GM13976 (cell line): ENCODE data around the gene TOR4A.

Experiments
- DNase-seq: peaks from one replicate; pipeline ENCODE4 v3.0.0; 2012; ENCODE audit warnings: low spot score
- in situ Hi-C: fragments of 300-500 bp; cut with MboI; formaldehyde crosslinking; loops from one replicate; pipeline ENCODE4 v1.12.0; 2022; ENCODE audit warnings: low sequenced_read_pairs, mixed read lengths, inconsistent platforms; ENCODE audit not compliant: unreplicated experiment
- TF ChIP-seq, protein P1 (sequence below): IDR thresholded peaks from 2 replicates; pipeline ENCODE4 v1.5.1; 2012; ENCODE audit warnings: borderline replicate concordance, mild to moderate bottlenecking; ENCODE audit not compliant: insufficient read depth; ENCODE audit errors: extremely low read depth, missing control alignments, control extremely low read depth

TOR4A gene

DNA sequence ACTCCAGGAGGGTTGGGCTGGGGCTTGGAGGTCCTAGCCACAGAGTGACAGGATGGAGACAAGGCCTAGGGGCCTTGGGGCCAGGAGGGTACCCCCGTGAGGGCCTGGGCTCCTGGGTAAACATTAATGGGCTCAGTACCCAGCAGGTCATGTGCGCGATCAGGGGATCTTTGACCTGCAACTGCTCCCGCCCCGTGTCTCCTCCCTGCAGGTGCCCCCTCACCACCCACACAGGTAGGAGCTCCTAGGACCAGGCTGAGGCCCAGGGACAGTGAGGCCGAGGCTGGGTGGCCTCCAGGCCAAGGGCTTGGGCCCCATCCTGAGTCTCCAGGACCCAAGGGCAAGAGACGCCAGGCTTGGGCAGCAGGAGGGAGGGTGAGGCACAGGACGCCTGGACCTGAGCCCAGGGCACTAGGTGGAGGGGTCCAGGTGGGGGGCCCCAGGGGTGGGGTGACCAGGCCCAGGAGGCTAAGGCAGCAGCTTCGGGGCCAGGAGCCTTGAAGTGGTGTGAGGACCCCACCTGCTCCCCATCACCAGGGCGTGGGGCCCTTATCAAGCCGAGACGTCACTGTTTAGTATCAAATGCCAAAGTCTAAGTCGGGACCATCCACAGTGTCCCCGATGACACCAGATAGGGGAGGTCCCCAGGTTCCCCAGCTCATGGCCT lies 46.7 kb upstream of the TOR4A start, which contains the start of gene SLC34A3:
Gene SLC34A3, plus strand, starts transcription at position 197 of the 667 bp plus-strand sequence. CDS start 802 bp downstream, outside the sequence.
- in situ Hi-C loops, result no loop called here
- TF ChIP-seq, protein P1, sequence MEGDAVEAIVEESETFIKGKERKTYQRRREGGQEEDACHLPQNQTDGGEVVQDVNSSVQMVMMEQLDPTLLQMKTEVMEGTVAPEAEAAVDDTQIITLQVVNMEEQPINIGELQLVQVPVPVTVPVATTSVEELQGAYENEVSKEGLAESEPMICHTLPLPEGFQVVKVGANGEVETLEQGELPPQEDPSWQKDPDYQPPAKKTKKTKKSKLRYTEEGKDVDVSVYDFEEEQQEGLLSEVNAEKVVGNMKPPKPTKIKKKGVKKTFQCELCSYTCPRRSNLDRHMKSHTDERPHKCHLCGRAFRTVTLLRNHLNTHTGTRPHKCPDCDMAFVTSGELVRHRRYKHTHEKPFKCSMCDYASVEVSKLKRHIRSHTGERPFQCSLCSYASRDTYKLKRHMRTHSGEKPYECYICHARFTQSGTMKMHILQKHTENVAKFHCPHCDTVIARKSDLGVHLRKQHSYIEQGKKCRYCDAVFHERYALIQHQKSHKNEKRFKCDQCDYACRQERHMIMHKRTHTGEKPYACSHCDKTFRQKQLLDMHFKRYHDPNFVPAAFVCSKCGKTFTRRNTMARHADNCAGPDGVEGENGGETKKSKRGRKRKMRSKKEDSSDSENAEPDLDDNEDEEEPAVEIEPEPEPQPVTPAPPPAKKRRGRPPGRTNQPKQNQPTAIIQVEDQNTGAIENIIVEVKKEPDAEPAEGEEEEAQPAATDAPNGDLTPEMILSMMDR, result no peak
- no peak for DNase-seq

DNA sequence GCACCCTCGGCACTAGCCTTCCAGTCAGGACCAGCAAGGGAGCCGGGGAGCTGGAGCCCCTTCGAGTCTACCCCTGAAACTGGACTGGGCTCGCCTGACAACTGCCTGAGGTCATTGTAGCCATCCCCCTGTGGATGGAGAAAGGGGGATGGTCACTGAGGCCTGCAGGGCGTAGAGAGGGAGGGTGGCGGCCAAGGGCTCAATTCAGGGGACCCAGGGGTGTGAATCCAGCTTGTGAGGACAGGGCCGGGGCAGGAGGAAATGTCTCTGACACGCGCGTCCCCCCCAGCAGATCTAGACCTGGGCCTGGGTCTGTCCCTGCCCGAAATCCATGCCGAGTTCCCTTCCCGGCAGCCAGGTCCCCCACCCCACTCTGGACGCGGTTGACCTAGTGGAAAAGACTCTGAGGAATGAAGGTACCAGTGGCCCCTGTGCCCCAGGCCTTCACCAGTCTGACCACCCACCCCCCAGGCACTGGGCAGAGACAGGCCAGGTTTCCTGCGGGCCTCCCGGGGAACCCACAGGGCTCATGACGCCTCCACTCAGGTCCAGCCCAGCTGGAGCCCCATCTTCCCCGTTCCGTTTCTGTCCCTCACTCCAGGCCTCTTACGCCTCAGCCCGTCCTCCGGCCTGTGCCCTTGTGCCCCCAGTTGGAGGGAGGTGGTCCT lies 46.0 kb upstream of the TOR4A start:
- TF ChIP-seq, protein P1, result no peak
- in situ Hi-C loops, result no loop called here
- DNase-seq, result no peak

DNA sequence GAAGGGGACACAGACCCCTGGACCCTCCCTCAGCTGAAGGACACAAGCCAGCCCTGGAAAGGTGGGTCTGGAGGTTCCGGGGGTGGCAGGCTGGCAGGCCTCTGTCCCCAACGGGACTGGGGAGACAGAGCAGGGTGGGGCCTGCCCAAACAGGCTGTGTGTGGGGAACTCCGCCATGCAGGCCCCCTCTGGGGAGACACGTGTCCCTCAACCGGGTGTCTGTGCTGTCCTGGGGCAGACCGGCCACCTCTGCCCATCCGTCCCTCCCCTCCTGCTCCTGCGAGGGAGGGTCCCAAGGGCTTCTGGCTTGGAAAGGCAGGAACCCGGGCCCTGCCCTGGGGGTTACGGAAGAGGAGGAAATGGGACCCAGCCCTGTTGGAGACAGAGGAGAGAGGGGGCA lies 45.4 kb upstream of the TOR4A start:
- DNase-seq, result no peak
- TF ChIP-seq, protein P1, result no peak
- in situ Hi-C loops, result no loop called here

DNA sequence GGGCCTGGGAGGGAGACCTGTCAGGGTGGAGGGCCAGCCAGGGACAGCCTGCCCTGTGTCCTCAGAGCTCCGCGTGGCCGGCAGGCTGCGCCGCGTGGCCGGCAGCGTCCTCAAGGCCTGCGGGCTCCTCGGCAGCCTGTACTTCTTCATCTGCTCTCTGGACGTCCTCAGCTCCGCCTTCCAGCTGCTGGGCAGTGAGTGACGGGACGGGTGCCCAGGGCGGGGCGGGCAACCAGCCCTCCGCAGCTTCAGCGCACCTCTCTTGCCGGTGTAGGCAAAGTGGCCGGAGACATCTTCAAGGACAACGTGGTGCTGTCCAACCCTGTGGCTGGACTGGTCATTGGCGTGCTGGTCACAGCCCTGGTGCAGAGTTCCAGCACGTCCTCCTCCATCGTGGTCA lies 45.0 kb upstream of the TOR4A start:
- no peak for DNase-seq
- in situ Hi-C loops, result no loop called here
- TF ChIP-seq, protein P1, result no peak

DNA sequence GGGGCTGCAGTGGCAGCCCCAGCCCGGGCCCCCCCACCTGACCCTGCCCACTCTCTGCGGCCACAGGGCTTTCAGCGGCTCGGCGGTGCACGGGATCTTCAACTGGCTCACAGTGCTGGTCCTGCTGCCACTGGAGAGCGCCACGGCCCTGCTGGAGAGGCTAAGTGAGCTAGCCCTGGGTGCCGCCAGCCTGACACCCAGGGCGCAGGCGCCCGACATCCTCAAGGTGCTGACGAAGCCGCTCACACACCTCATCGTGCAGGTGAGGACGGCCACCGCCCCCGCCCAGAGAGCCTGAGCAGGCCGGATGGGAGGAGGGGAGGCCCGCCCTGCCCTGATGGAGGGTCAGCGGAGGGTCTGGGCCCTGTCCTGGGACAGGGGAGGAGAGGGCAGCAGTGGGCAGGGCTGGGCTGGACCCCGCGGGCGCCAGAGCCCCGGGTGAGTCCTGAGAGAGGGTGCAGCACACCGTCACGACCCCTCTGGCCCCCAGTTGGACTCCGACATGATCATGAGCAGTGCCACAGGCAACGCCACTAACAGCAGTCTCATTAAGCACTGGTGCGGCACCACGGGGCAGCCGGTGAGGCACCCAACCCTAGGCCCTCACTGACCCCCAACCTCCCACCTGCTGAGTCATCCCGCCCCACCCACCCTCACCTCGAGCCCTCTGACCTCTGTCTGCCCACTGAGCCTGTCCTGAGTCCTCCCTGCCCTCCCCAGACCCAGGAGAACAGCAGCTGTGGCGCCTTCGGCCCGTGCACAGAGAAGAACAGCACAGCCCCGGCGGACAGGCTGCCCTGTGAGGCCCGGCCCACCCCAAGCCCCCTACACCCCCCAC lies 44.2 kb upstream of the TOR4A start:
- TF ChIP-seq, protein P1, result no peak
- in situ Hi-C loops, result no loop called here
- no peak for DNase-seq

DNA sequence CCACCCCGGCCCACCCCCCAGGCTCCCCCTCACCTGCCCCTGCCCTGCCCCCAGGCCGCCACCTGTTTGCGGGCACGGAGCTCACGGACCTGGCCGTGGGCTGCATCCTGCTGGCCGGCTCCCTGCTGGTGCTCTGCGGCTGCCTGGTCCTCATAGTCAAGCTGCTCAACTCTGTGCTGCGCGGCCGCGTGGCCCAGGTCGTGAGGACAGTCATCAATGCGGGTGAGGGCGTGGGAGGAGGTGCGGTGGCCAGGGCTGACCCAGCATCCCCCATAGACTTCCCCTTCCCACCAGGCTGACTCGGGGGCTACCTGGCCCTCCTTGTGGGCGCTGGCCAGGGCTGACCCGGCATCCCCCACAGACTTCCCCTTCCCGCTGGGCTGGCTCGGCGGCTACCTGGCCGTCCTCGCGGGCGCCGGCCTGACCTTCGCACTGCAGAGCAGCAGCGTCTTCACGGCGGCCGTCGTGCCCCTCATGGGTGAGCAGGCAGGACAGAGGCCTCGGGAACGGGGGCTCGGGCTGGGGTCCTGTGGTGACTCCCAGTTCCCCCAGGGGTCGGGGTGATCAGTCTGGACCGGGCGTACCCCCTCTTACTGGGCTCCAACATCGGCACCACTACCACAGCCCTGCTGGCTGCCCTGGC lies 43.4 kb upstream of the TOR4A start:
- in situ Hi-C loops, result no loop called here
- TF ChIP-seq, protein P1, result no peak
- DNase-seq, result no peak
